B cell (primary cell): ENCODE measurements around the gene MRAS. TPM values are rescaled to one million over a fixed set of nuclear protein-coding genes. Genes with fewer than 3 reads are reported as not detected.

Experiments
- ATAC-seq: fragments of 200-7000 bp; cut with Tn5 transposase; one replicate; pipeline ENCODE4 v1.10.0; 2021; ENCODE audit warnings: low read depth, mild to moderate bottlenecking, moderate number of reproducible peaks, moderate library complexity
- CTCF ChIA-PET: fragments of 350-600 bp; sonication (Branson Sonifier 250); formaldehyde crosslinking; loops from one replicate; lab custom pipeline; 2021; ENCODE audit warnings: antibody characterized with exemption, inconsistent platforms; lab: Charles Lee
- POLR2A ChIA-PET: fragments of 350-600 bp; sonication (Branson Sonifier 250); formaldehyde crosslinking; loops from one replicate; lab custom pipeline; 2021; ENCODE audit warnings: antibody characterized with exemption; lab: Charles Lee
- DNase-seq: peaks from one replicate; pipeline ENCODE4 v3.0.0; 2013
- H2AFZ ChIP-seq: 2 replicates; pipeline ENCODE4 v1.6.1; 2012; ENCODE audit warnings: mild to moderate bottlenecking, low read depth, low read length; ENCODE audit not compliant: insufficient read depth, poor library complexity, severe bottlenecking
- H3K27ac ChIP-seq, 2 donors: 1 replicate in 1 of 2; 2 replicates in 1 of 2; pipeline ENCODE4 v1.5.1; 2012 to 2013; ENCODE audit warnings: low read length in 2 of 2, mild to moderate bottlenecking in 2 of 2, moderate library complexity in 1 of 2
- H3K27me3 ChIP-seq, 4 experiments: fragments of 200-600 bp in 1 of 4; sonication (generic) in 1 of 4; replicated peaks in 1 of 4; 1 replicate in 2 of 4; 2 replicates in 2 of 4; pipeline versions ENCODE4 v1.6.1 to v1.7.0; 2013 to 2016; ENCODE audit warnings: low read length in 3 of 4, mild to moderate bottlenecking in 2 of 4, mixed read lengths in 1 of 4, moderate library complexity in 1 of 4; ENCODE audit not compliant: insufficient read depth in 4 of 4, control insufficient read depth in 3 of 4; ENCODE audit errors: control extremely low read depth in 1 of 4
- H3K36me3 ChIP-seq, 2 experiments: replicated peaks in 1 of 2; 1 replicate in 1 of 2; 2 replicates in 1 of 2; pipeline versions ENCODE4 v1.6.1 to v1.7.1; 2013; ENCODE audit warnings: low read length in 1 of 2; ENCODE audit not compliant: insufficient read depth in 2 of 2, control insufficient read depth in 1 of 2; ENCODE audit errors: control extremely low read depth in 1 of 2, extremely low read depth in 1 of 2
- H3K4me1 ChIP-seq, 2 donors: fragments of 200-600 bp in 1 of 2; sonication (generic) in 1 of 2; 1 replicate in 1 of 2; 2 replicates in 1 of 2; pipeline versions ENCODE4 v1.5.1 to v1.6.1; 2013 to 2017; ENCODE audit warnings: low read length in 2 of 2; ENCODE audit not compliant: control insufficient read depth in 2 of 2, insufficient read depth in 2 of 2
- H3K4me2 ChIP-seq: replicated peaks from 2 replicates; pipeline ENCODE3; 2012; ENCODE audit warnings: mild to moderate bottlenecking, low read depth, low read length; ENCODE audit not compliant: poor library complexity, severe bottlenecking
- H3K4me3 ChIP-seq, 5 experiments: fragments of 200-600 bp in 1 of 5; sonication (generic) in 1 of 5; 1 replicate in 3 of 5; 2 replicates in 2 of 5; pipeline versions ENCODE4 v1.5.1 to v1.7.0; 2011 to 2016; ENCODE audit warnings: low read length in 4 of 5, mild to moderate bottlenecking in 4 of 5, low read depth in 2 of 5, control low read depth in 1 of 5, moderate library complexity in 1 of 5; ENCODE audit not compliant: insufficient read depth in 1 of 5; ENCODE audit errors: control extremely low read depth in 1 of 5, extremely low read depth in 1 of 5
- H3K79me2 ChIP-seq: fragments of 200-600 bp; sonication (generic); one replicate; pipeline ENCODE4 v1.6.0; 2016; ENCODE audit warnings: low read length; ENCODE audit not compliant: control insufficient read depth, insufficient read depth
- H3K9ac ChIP-seq: fragments of 200-600 bp; sonication (generic); 2 replicates; pipeline ENCODE4 v1.6.1; 2017; ENCODE audit warnings: mild to moderate bottlenecking, low read length, moderate library complexity
- H3K9me3 ChIP-seq, 3 donors: one replicate each; pipeline versions ENCODE4 v1.6.1 to v1.7.1; 2013; ENCODE audit warnings: low read length in 2 of 3; ENCODE audit not compliant: control insufficient read depth in 2 of 3, insufficient read depth in 1 of 3; ENCODE audit errors: control extremely low read depth in 1 of 3
- H4K20me1 ChIP-seq: 2 replicates; pipeline ENCODE4 v1.6.0; 2012; ENCODE audit warnings: mild to moderate bottlenecking, low read length; ENCODE audit not compliant: insufficient read depth, control insufficient read depth, poor library complexity, severe bottlenecking
- H3K27ac Mint-ChIP-seq: one replicate; pipeline ENCODE4 v1.8.0; 2021; ENCODE audit warnings: mixed read lengths
- H3K27me3 Mint-ChIP-seq: one replicate; pipeline ENCODE4 v1.8.0; 2021; ENCODE audit warnings: mixed read lengths
- H3K4me1 Mint-ChIP-seq: one replicate; pipeline ENCODE4 v1.8.0; 2021; ENCODE audit warnings: mixed read lengths
- H3K4me3 Mint-ChIP-seq: one replicate; pipeline ENCODE4 v1.8.0; 2021; ENCODE audit warnings: mixed read lengths
- H3K9me3 Mint-ChIP-seq: one replicate; pipeline ENCODE4 v1.8.0; 2022; ENCODE audit warnings: mixed read lengths; ENCODE audit not compliant: insufficient read depth
- EZH2 ChIP-seq: IDR thresholded peaks from 2 replicates; pipeline ENCODE4 v1.6.1; 2012; ENCODE audit warnings: borderline replicate concordance, low read depth, mild to moderate bottlenecking, moderate library complexity, low read length; ENCODE audit not compliant: insufficient read depth, poor library complexity, severe bottlenecking
- WGBS: methylation state at CpG from one replicate; pipeline ENCODE4 v1.1.5; 2013; ENCODE audit warnings: missing lambda C conversion rate; ENCODE audit not compliant: insufficient coverage; 5-methylcytosine and 5-hydroxymethylcytosine counted together
- intact Hi-C: fragments of 100-400 bp; cut with micrococcal nuclease; formaldehyde crosslinking; loops from one replicate; pipeline ENCODE4 v1.10.0; 2022
- polyA plus RNA-seq: library from polyadenylated mRNA; depleted of rRNA; stranded (reverse); fragments of >200 nt; gene quantifications from 2 replicates; pipeline ENCODE4 v1.2.3, GENCODE V29; 2012
- total RNA-seq, 2 donors: library from RNA; stranded (reverse); fragments of 120-200 nt in 1 of 2; gene quantifications; 1 replicate in 1 of 2; 2 replicates in 1 of 2; pipeline versions ENCODE4 v1.2.3 to v1.2.4, GENCODE V29; 2013 to 2022
- TF ChIP-seq, protein P1 (sequence below): fragments of 200-600 bp; IDR thresholded peaks from one replicate; pipeline ENCODE4 v1.8.0; 2022; ENCODE audit warnings: antibody characterized with exemption, mild to moderate bottlenecking

Gene MRAS
- total and polyA plus RNA-seq, 2 donors (not counting 1 experiment from before 2014, with no cell fraction given) = 0.03 to 0.22 TPM

GRCh38 chr3:138331143-138331894 is 17.1 kb upstream of the MRAS start:
- Histone ChIP-seq H3K27me3 (peaks cover 0 to 20% (median 8%) of the 10 kb centered on the region in 4 experiments), H3K4me3 (no peak overlapping the region), H4K20me1 (no peaks in the 10 kb centered on the region), H3K9me3 (no peaks in the 10 kb centered on the region), H3K79me2 (no peaks in the 10 kb centered on the region), H3K4me1 (peaks cover 7 to 18% of the 10 kb centered on the region in 2 donors), H3K36me3 (no peaks in the 10 kb centered on the region), H3K27ac (no peak overlapping the region), H3K4me2 (no peak overlapping the region), H2AFZ (no peak overlapping the region), H3K9ac (no peak overlapping the region)
- no peak for ATAC-seq
- H3K4me1 Mint-ChIP-seq = peaks cover 13% of the 10 kb centered on the region
- no peak for DNase-seq
- POLR2A ChIA-PET = no interaction called here
- intact Hi-C loops = loop anchor here (5.0 kb wide), 1 partner anchor 586 kb away; no protein-coding TSS in a partner anchor
- WGBS = 96% methylated on average over 3 of the region's 6 CpGs
- peaks cover 42% of the 10 kb centered on the region for H3K27me3 Mint-ChIP-seq
- CTCF ChIA-PET = no interaction called here
- H3K27ac Mint-ChIP-seq = no peak overlapping the region
- TF ChIP-seq, protein P1, sequence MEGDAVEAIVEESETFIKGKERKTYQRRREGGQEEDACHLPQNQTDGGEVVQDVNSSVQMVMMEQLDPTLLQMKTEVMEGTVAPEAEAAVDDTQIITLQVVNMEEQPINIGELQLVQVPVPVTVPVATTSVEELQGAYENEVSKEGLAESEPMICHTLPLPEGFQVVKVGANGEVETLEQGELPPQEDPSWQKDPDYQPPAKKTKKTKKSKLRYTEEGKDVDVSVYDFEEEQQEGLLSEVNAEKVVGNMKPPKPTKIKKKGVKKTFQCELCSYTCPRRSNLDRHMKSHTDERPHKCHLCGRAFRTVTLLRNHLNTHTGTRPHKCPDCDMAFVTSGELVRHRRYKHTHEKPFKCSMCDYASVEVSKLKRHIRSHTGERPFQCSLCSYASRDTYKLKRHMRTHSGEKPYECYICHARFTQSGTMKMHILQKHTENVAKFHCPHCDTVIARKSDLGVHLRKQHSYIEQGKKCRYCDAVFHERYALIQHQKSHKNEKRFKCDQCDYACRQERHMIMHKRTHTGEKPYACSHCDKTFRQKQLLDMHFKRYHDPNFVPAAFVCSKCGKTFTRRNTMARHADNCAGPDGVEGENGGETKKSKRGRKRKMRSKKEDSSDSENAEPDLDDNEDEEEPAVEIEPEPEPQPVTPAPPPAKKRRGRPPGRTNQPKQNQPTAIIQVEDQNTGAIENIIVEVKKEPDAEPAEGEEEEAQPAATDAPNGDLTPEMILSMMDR = no peak
- no peak overlapping the region for H3K4me3 Mint-ChIP-seq
- H3K9me3 Mint-ChIP-seq = no peaks in the 10 kb centered on the region

- Histone ChIP-seq H3K9me3 (peaks cover 0 to 4% (median 0%) of the 10 kb centered on the region in 3 donors), H3K9ac (no peak overlapping the region), H3K27me3 (peaks cover 0 to 16% (median 7%) of the 10 kb centered on the region in 4 experiments), H3K4me1 (peaks cover 7 to 18% of the 10 kb centered on the region in 2 donors), H4K20me1 (no peaks in the 10 kb centered on the region), H3K4me2 (no peak overlapping the region), H3K27ac (no peak overlapping the region), H3K4me3 (no peak overlapping the region), H3K36me3 (no peaks in the 10 kb centered on the region), H3K79me2 (no peaks in the 10 kb centered on the region), H2AFZ (no peak overlapping the region)
- TF ChIP-seq, protein P1 = peak; percentile 43
- no peak for TF ChIP-seq EZH2
- no peak overlapping the region for H3K27ac Mint-ChIP-seq
- no peaks in the 10 kb centered on the region for H3K9me3 Mint-ChIP-seq
- intact Hi-C loops = loop anchor here (5.0 kb wide), 1 partner anchor 585 kb away; no protein-coding TSS in a partner anchor
- no peak for DNase-seq
- peaks cover 49% of the 10 kb centered on the region for H3K27me3 Mint-ChIP-seq
- CTCF ChIA-PET = no interaction called here
- WGBS = no CpG with 5 or more reads among the region's 4 CpGs
- no peak for ATAC-seq
- H3K4me1 Mint-ChIP-seq = peaks cover 13% of the 10 kb centered on the region
- POLR2A ChIA-PET = no interaction called here
- no peak overlapping the region for H3K4me3 Mint-ChIP-seq
Observed at GRCh38 chr3:138332472-138333073, 15.8 kb upstream of the MRAS start.
